ENCODE results near the gene FBXO42. TPM values are rescaled to one million over a fixed set of nuclear protein-coding genes. Genes with fewer than 3 reads are reported as not detected.

Gene FBXO42
- total RNA-seq, 1 donor from 2014 or later = 19.0 TPM

DNA sequence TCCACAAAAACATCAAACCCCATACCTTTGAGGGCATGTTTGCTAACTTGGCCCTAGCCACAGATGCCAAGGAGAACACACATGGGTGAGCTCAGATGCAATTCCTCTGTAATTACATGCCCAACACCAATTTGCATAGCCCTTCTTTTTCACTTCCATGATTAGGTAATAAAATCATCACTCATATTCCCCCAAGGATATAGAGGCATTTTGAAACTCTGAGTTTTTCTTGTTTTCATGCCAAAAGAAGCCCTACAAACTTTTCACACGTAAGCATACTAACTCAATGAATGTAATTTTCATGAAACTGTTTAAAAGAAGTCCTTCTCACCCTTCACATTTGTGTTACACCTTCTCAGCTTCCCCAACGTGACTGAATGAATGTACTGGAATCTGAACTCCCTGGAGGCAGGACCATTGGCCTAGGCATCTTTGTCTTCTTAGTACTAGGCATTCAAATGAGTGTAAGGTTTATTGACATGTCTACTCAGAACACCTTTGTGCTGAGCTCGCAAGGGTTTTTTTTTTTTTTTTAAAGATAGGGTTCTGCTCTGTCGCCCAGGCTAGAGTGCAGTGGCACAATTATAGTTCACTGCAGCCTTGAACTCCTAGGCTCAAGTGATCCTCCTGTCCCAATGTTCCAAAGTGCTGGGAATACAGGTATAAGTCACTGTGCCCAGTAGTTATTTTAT lies 31.0 kb downstream of the FBXO42 start:
- ChIA-PET CTCF (no interaction called here), POLR2A (no interaction called here)
- Mint-ChIP-seq H3K27me3 (no peaks in the 10 kb centered on the region), H3K27ac (no peak overlapping the region), H3K4me1 (peaks cover 23% of the 10 kb centered on the region), H3K9me3 (no peaks in the 10 kb centered on the region), H3K36me3 (ENCODE audit: low read depth) (peaks cover 10% of the 10 kb centered on the region), H3K4me3 (no peak overlapping the region)
- intact Hi-C loops (cut with micrococcal nuclease) = no loop called here
- no peak for ATAC-seq (ENCODE audit: low read depth)
- TF ChIP-seq, protein P1, sequence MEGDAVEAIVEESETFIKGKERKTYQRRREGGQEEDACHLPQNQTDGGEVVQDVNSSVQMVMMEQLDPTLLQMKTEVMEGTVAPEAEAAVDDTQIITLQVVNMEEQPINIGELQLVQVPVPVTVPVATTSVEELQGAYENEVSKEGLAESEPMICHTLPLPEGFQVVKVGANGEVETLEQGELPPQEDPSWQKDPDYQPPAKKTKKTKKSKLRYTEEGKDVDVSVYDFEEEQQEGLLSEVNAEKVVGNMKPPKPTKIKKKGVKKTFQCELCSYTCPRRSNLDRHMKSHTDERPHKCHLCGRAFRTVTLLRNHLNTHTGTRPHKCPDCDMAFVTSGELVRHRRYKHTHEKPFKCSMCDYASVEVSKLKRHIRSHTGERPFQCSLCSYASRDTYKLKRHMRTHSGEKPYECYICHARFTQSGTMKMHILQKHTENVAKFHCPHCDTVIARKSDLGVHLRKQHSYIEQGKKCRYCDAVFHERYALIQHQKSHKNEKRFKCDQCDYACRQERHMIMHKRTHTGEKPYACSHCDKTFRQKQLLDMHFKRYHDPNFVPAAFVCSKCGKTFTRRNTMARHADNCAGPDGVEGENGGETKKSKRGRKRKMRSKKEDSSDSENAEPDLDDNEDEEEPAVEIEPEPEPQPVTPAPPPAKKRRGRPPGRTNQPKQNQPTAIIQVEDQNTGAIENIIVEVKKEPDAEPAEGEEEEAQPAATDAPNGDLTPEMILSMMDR (IDR thresholded peaks at IDR 0.05) = no peak
- DNase-seq = no peak

- Mint-ChIP-seq H3K4me1 (peaks cover 23% of the 10 kb centered on the region), H3K9me3 (no peaks in the 10 kb centered on the region), H3K27me3 (no peaks in the 10 kb centered on the region), H3K36me3 (ENCODE audit: low read depth) (peaks cover 30% of the 10 kb centered on the region), H3K27ac (no peak overlapping the region), H3K4me3 (no peak overlapping the region)
- ATAC-seq (ENCODE audit: low read depth) (no peak), DNase-seq (no peak)
- ChIA-PET POLR2A (no interaction called here), CTCF (no interaction called here)
- TF ChIP-seq, protein P1 (IDR thresholded peaks at IDR 0.05) = no peak
- intact Hi-C loops (cut with micrococcal nuclease) = no loop called here
These were observed 33.7 kb downstream of the FBXO42 start for GRCh38 chr1:16318555-16318954.

- Mint-ChIP-seq H3K4me3 (no peak overlapping the region), H3K9me3 (no peaks in the 10 kb centered on the region), H3K36me3 (ENCODE audit: low read depth) (peaks cover 54% of the 10 kb centered on the region), H3K27me3 (no peaks in the 10 kb centered on the region), H3K27ac (no peak overlapping the region), H3K4me1 (peaks cover 8% of the 10 kb centered on the region)
- ChIA-PET POLR2A (no interaction called here), CTCF (interaction anchor here (1.8 kb wide), 1 partner anchor 47 kb away, joined by 4 read pairs; no protein-coding TSS in a partner anchor)
- TF ChIP-seq, protein P1 (IDR thresholded peaks at IDR 0.05) = no peak
- DNase-seq (no peak), ATAC-seq (ENCODE audit: low read depth) (no peak)
- intact Hi-C loops (cut with micrococcal nuclease) = no loop called here
These were observed 36.8 kb downstream of the FBXO42 start for GRCh38 chr1:16315437-16315836.

DNA sequence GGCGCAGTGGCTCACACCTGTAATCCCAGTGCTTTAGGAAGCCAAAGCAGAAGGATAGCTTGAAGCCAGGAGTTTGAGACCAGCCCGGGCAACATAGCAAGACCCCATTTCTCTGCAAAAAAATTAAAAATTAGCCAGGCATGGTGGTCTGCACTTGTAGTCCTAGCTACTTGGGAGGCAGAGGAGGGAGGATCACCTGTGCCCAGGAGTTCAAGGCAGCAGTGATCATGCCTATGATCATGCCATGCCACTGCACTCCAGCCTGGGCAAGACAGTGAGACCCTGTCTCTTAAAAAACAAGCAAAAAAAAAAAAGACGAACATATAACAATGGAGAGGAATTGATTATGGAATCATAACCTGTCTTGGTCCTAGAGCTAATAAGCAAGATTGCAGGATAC lies 45.1 kb downstream of the FBXO42 start:
- H3K9me3 Mint-ChIP-seq = no peaks in the 10 kb centered on the region
- H3K27ac Mint-ChIP-seq = no peak overlapping the region
- CTCF ChIA-PET = no interaction called here
- ATAC-seq (ENCODE audit: low read depth) = no peak
- TF ChIP-seq, protein P1 (IDR thresholded peaks at IDR 0.05) = no peak
- H3K4me1 Mint-ChIP-seq = no peaks in the 10 kb centered on the region
- H3K27me3 Mint-ChIP-seq = no peaks in the 10 kb centered on the region
- H3K36me3 Mint-ChIP-seq (ENCODE audit: low read depth) = peaks cover 58% of the 10 kb centered on the region
- POLR2A ChIA-PET = no interaction called here
- no peak for DNase-seq
- H3K4me3 Mint-ChIP-seq = no peak overlapping the region
- intact Hi-C loops (cut with micrococcal nuclease) = loop anchor here (5.0 kb wide), 1 partner anchor 45 kb away; the partner anchor contains the start of gene FBXO42

DNA sequence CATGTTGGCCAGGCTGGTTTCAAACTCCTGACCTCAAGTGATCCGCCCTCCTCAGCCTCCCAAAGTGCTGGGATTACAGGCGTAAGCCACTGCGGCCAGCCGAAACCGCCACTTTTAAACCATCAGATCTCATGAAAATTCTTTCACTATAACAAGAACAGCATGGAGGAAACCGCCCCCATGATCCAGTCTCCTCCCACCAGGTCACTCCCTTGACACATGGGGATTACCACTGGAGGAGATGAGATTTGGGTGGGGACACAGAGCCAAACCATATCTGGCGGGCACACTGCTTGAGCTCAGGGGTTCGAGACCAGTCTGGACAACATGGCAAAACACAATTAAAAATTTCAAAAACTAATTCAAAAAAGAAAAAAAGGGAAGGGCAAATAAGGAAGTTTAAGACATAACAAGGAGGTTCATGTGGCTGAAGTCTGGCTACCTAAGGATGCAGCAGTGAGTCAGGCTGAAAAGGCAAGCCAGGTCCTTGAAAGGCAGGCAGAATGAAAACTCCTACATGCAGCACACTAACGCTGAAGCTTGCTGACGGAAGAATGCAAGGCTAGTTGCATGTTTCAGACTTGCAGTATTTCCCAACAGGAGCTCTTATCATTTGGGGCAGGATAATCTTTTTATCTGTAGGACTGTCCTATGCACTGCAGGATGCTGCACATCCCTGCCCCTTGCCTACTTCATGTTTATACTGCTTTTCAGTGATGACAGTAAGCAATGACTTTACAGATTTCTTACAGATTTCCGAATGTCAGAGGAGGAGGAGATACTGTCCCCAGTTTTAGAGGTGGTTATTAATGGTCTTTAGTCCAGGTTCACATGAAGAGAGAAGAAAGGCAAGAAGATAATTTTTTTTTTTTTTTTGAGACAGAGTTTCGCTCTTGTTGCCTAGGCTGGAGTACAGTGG lies 49.3 kb downstream of the FBXO42 start:
- H3K9me3 Mint-ChIP-seq = no peaks in the 10 kb centered on the region
- H3K4me1 Mint-ChIP-seq = no peaks in the 10 kb centered on the region
- H3K36me3 Mint-ChIP-seq (ENCODE audit: low read depth) = peaks cover 56% of the 10 kb centered on the region
- DNase-seq (no peak), ATAC-seq (ENCODE audit: low read depth) (no peak)
- no peaks in the 10 kb centered on the region for H3K27me3 Mint-ChIP-seq
- POLR2A ChIA-PET = no interaction called here
- intact Hi-C loops (cut with micrococcal nuclease) = no loop called here
- H3K27ac Mint-ChIP-seq = no peak overlapping the region
- H3K4me3 Mint-ChIP-seq = no peak overlapping the region
- TF ChIP-seq, protein P1 (IDR thresholded peaks at IDR 0.05) = no peak
- CTCF ChIA-PET = no interaction called here

Data from activated B cell treated with CpG ODN at 0.5 μM for 24 hours (primary cell).